ENCODE measurements around the gene ZFYVE28.
"Not testable (repeated sequence)": the region's sequence is repeated elsewhere in the genome, so short reads cannot be mapped to it uniquely, and the experiment has no call there.

ZFYVE28 gene

GRCh38 chr4:2390784-2391421 is 27.5 kb downstream of the ZFYVE28 start:
- no peak for DNase-seq (ENCODE audit: low read depth in 2 of 2)

DNA sequence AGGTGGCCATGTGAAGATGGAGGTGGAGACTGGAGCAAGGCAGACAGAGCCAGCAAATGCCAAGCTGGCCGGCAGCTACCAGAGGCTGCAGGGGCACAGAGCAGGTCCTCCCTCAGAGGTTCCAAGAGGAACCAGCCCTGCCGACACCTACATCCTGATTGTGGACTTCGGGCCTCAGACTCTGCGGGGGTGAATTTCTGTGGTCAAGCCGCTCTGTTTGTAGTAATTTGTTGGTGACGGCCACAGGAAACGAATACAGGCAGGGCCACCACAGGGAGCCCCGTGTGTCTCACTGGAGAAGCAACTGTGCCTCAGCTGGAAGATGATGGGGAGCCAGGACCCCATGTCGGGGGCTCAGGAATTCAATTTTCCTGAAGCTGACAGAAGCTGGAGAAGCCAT is 28.3 kb downstream of the ZFYVE28 start:
- DNase-seq (ENCODE audit: low read depth in 2 of 2), result no peak

DNA sequence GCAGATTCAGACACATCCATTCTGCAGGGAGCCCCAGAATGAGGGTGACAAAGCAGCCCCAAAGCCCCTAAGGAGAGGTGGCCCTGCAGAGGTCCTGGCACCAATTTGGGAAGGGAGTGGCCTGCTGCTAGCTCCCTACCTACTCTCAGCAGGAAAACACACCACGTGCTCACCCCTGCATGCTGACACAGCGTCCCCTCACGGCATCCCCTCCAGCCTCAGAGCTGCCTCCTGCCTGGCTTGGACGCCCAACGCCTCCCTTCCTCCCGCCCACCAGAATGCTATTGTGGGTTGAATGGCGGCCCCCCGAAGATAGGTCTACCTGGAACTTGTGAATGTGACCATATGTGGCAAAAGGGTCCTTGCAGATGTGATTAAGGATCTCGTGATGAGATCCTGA is 28.8 kb downstream of the ZFYVE28 start:
- DNase-seq (ENCODE audit: low read depth in 2 of 2), result no peak

DNA sequence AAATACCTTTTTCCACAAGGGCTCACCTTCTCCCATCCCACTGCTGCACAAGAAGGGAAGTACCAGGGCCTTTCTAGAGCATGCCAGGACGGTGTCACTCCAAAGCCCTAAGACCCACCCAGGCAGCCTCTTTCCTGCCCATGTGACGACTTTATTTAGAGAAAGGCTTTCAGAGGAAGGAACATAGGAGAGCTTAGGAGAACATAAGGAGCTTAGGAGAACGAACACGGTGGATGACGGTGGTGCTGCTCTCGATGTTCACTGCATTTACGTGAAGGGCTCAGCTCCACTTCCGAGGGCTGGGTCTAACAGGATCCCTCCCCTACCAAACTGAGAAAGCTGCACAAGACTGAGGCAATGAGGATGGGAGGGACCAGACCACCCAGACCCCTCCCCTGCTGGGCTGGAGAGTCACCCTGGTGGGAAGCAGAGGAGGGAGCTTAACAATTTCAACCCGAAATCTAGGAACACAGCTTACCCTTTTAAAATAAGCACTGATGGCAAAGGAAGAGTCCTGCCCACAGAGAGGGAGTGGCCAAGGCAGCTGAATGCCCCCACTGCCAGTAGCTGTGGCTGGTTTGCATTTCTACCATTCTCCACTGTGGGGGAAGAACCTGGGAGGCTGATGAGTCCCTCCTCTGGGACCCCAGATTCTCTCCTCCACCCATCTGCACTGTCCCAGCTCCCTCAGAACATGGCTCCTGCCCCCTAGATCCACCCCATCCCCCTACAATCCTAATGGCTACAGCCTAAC is 29.8 kb downstream of the ZFYVE28 start:
- DNase-seq (ENCODE audit: low read depth in 2 of 2), result no peak

GRCh38 chr4:2387829-2388228 is 30.6 kb downstream of the ZFYVE28 start:
- no peak for DNase-seq (ENCODE audit: low read depth in 2 of 2)

GRCh38 chr4:2387218-2387617 is 31.2 kb downstream of the ZFYVE28 start:
- no peak for DNase-seq (ENCODE audit: low read depth in 2 of 2)

DNA sequence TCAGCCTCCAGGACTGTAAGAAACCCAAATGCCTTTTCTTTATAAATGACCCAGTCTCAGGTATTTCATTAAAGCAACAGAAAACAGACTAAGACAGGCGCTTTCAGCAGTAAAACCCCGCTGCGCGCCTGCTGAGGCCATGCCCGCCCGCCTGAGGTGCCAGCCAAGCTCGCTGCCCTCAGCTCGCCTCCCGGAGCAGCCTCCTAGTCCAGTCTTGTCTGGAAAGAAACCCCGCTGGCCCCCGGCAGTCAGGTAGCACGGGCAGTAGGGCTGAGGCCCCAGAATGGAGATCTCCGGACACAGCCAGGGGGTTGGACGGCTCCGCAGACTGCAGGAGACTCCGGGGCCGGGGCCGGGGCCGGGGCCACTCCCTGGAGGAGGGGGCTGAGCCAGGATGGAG is 31.7 kb downstream of the ZFYVE28 start:
- no peak for DNase-seq (ENCODE audit: low read depth in 2 of 2)

GRCh38 chr4:2385516-2385915 is 32.9 kb downstream of the ZFYVE28 start:
- no peak for DNase-seq (ENCODE audit: low read depth in 2 of 2)

DNA sequence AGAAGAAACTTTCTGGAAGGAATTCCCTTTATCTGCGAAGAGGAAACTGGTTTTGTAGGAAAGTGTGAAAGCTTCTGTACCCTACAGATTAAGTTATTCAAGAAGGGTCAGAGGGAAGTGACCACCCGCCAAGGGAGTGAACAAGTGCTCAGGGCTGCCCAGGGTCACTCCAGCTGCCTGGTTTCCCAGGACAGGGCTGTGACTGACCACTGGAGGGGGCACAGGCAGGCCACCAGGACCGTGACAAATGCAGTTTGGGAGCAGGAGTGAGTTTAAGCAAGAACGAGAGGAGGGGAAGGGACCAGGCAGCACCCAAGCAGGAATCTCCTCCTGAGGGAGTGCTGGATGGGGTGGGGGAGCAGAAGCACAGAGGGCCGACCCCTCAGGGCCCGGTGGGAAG is 34.2 kb downstream of the ZFYVE28 start:
- no peak for DNase-seq (ENCODE audit: low read depth in 2 of 2)

GRCh38 chr4:2383760-2384159 is 34.7 kb downstream of the ZFYVE28 start:
- no peak for DNase-seq (ENCODE audit: low read depth in 2 of 2)

DNA sequence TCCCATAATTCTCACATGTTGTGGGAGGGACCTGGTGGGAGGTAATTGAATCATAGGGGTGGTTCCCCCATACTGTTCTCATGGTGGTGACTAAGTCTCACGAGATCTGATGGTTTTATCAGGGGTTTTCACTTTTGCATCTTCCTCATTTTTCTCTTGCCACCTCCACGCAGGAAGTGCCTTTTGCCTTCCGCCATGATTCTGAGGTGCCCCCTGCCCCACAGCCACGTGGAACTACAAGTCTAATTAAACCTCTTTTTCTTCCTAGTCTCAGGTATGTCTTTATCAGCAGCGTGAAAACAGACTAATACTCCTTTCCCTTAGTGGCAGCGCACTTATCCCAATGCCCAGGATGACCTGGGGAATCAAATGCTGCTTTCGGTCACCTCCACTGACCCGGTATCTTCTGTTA is 35.2 kb downstream of the ZFYVE28 start:
- not testable (repeated sequence) for DNase-seq (ENCODE audit: low read depth in 2 of 2)

- not testable (repeated sequence) for DNase-seq (ENCODE audit: low read depth in 2 of 2)
Observed at GRCh38 chr4:2382769-2383202, 35.7 kb downstream of the ZFYVE28 start.

- not testable (repeated sequence) for DNase-seq (ENCODE audit: low read depth in 2 of 2)
Observed at GRCh38 chr4:2380589-2380988, 37.9 kb downstream of the ZFYVE28 start.

GRCh38 chr4:2378898-2379297 is 39.5 kb downstream of the ZFYVE28 start:
- DNase-seq (ENCODE audit: low read depth in 2 of 2), result no peak

- DNase-seq (ENCODE audit: low read depth in 2 of 2), result no peak
Observed at GRCh38 chr4:2378401-2378800, 40.0 kb downstream of the ZFYVE28 start.

DNA sequence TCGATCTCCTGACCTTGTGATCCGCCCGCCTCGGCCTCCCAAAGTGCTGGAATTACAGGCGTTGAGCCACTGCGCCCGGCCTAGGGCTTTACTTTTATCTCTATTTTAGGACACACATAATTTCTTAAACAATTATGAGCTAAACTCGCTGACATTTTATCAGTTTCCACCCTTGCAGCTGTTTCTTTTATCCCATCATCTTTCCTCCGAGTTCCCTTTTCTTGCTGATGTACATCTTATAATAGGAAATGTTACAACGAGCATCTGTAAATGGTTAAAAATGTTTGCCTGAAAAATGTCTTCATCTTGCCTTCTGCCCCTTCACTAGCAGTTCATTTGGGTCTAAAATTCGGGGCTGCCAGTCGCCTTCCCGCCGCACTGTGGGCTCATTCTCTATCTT is 41.2 kb downstream of the ZFYVE28 start:
- DNase-seq (ENCODE audit: low read depth in 2 of 2), result no peak

- DNase-seq (ENCODE audit: low read depth in 2 of 2), result no peak
Observed at GRCh38 chr4:2375427-2375826, 43.0 kb downstream of the ZFYVE28 start.

GRCh38 chr4:2373532-2373931 is 44.9 kb downstream of the ZFYVE28 start:
- DNase-seq (ENCODE audit: low read depth in 2 of 2), result no peak

- DNase-seq (ENCODE audit: low read depth in 2 of 2), result no peak
Observed at GRCh38 chr4:2372488-2373030, 45.9 kb downstream of the ZFYVE28 start.

DNA sequence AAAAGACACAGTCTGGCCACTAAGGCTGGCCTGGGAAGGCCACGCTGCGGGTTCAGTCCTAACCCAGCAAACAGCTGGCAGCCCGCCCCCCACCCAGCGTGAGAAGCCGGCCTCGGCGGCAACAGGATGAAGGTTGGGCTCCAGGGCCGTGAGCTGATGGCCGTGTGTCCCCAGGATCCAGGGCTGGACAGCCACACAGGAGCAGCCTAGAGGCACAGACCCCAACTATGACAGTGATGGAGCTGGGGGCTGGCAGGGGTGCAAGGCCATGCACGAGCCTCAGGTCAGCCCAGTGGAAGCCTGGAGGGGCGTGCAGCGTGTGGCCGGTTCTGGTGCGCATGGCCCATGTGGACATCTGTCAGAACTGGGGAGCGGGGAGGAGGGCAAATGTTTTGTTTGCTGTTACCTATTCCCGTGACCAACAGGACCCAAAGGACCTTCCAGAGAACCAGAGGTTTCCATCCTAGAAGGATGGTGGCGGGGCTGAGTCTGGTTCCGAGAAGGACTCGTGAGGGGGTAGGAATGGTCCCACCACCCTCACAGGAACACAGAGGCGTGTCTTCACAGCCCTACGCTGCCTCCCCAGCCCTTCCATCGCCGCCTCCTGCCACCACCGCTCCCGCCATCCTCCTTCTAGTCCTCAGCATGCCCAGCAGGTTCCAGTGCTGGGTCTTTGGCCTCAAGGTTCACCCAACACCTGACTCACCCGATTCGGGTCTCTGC is 46.5 kb downstream of the ZFYVE28 start:
- DNase-seq (ENCODE audit: low read depth in 2 of 2), result no peak

GRCh38 chr4:2370597-2371320 is 47.7 kb downstream of the ZFYVE28 start:
- no peak for DNase-seq (ENCODE audit: low read depth in 2 of 2)

All from fibroblast of skin of left biceps (primary cell).